ENCODE measurements around the gene PRR5L.

Gene PRR5L

GRCh38 chr11:36270701-36271100, 25.4 kb upstream of the PRR5L start:
- no peaks in the 10 kb centered on the region for H3K27me3 ChIP-seq (ENCODE audit: low read length)
- no peaks in the 10 kb centered on the region for H3K79me2 ChIP-seq (ENCODE audit: insufficient read depth, low read length)
- H2AFZ ChIP-seq (ENCODE audit: low read depth, low read length, severe bottlenecking): no peak overlapping the region
- H4K20me1 ChIP-seq (ENCODE audit: low read depth, low read length): no peaks in the 10 kb centered on the region
- H3K36me3 ChIP-seq (ENCODE audit: low read length): no peaks in the 10 kb centered on the region
- H3K27ac ChIP-seq (ENCODE audit: low read depth, low read length): no peak overlapping the region
- H3F3A ChIP-seq (ENCODE audit: insufficient read depth): no peaks in the 10 kb centered on the region
- H3K9ac ChIP-seq (ENCODE audit: low read length): no peak overlapping the region
- TF ChIP-seq CTCF (IDR thresholded peaks at IDR 0.05; ENCODE audit: insufficient read depth, low read length, poor library complexity, severe bottlenecking) (no peak), EZH2phosphoT487 (conservative IDR thresholded peaks at IDR 0.05; ENCODE audit: low read length) (no peak)
- no peak overlapping the region for H3K4me2 ChIP-seq (ENCODE audit: low read depth, low read length, poor library complexity, severe bottlenecking)
- no peak overlapping the region for H3K4me3 ChIP-seq (ENCODE audit: insufficient read depth, low read length, poor library complexity, severe bottlenecking)
- H3K9me3 ChIP-seq (ENCODE audit: insufficient read depth, low read length): no peaks in the 10 kb centered on the region
- H3K9me2 ChIP-seq (replicated peaks; ENCODE audit: insufficient read depth, low read length): no peaks in the 10 kb centered on the region

GRCh38 chr11:36271794-36272407, 24.2 kb upstream of the PRR5L start:
- H3K36me3 ChIP-seq (ENCODE audit: low read length): no peaks in the 10 kb centered on the region
- H3K4me2 ChIP-seq (ENCODE audit: low read depth, low read length, poor library complexity, severe bottlenecking): no peak overlapping the region
- H3K79me2 ChIP-seq (ENCODE audit: insufficient read depth, low read length): no peaks in the 10 kb centered on the region
- H2AFZ ChIP-seq (ENCODE audit: low read depth, low read length, severe bottlenecking): no peak overlapping the region
- no peak overlapping the region for H3K27ac ChIP-seq (ENCODE audit: low read depth, low read length)
- no peaks in the 10 kb centered on the region for H3K9me3 ChIP-seq (ENCODE audit: insufficient read depth, low read length)
- H3K9me2 ChIP-seq (replicated peaks; ENCODE audit: insufficient read depth, low read length): no peaks in the 10 kb centered on the region
- no peak overlapping the region for H3K9ac ChIP-seq (ENCODE audit: low read length)
- H3K4me3 ChIP-seq (ENCODE audit: insufficient read depth, low read length, poor library complexity, severe bottlenecking): no peak overlapping the region
- no peaks in the 10 kb centered on the region for H3K27me3 ChIP-seq (ENCODE audit: low read length)
- H4K20me1 ChIP-seq (ENCODE audit: low read depth, low read length): no peaks in the 10 kb centered on the region
- TF ChIP-seq EZH2phosphoT487 (conservative IDR thresholded peaks at IDR 0.05; ENCODE audit: low read length) (no peak), CTCF (IDR thresholded peaks at IDR 0.05; ENCODE audit: insufficient read depth, low read length, poor library complexity, severe bottlenecking) (no peak)
- no peaks in the 10 kb centered on the region for H3F3A ChIP-seq (ENCODE audit: insufficient read depth)

- Histone ChIP-seq H3K9me3 (ENCODE audit: insufficient read depth, low read length) (no peaks in the 10 kb centered on the region), H2AFZ (ENCODE audit: low read depth, low read length, severe bottlenecking) (no peak overlapping the region), H3K4me3 (ENCODE audit: insufficient read depth, low read length, poor library complexity, severe bottlenecking) (no peak overlapping the region), H3F3A (ENCODE audit: insufficient read depth) (no peaks in the 10 kb centered on the region), H3K27ac (ENCODE audit: low read depth, low read length) (no peak overlapping the region), H3K9ac (ENCODE audit: low read length) (no peak overlapping the region), H3K27me3 (ENCODE audit: low read length) (no peaks in the 10 kb centered on the region), H3K79me2 (ENCODE audit: insufficient read depth, low read length) (no peaks in the 10 kb centered on the region), H3K9me2 (replicated peaks; ENCODE audit: insufficient read depth, low read length) (no peaks in the 10 kb centered on the region), H3K4me2 (ENCODE audit: low read depth, low read length, poor library complexity, severe bottlenecking) (no peak overlapping the region), H3K36me3 (ENCODE audit: low read length) (no peaks in the 10 kb centered on the region), H4K20me1 (ENCODE audit: low read depth, low read length) (no peaks in the 10 kb centered on the region)
- TF ChIP-seq CTCF (IDR thresholded peaks at IDR 0.05; ENCODE audit: insufficient read depth, low read length, poor library complexity, severe bottlenecking) (no peak), EZH2phosphoT487 (conservative IDR thresholded peaks at IDR 0.05; ENCODE audit: low read length) (no peak)
These were observed 23.0 kb upstream of the PRR5L start for GRCh38 chr11:36273110-36273509.

Measured in SU-DHL-6 (cell line).